H7 (cell line): ENCODE results near the gene SLC6A7. TPM values are rescaled to one million over a fixed set of nuclear protein-coding genes. Genes with fewer than 3 reads are reported as not detected.
"Not testable (repeated sequence)": the region's sequence is repeated elsewhere in the genome, so short reads cannot be mapped to it uniquely, and the experiment has no call there.

Experiments
- DNase-seq: peaks from one replicate; pipeline ENCODE4 v3.0.0; 2012
- H3K27me3 ChIP-seq: 2 replicates; pipeline ENCODE4 v1.6.0; 2011; ENCODE audit warnings: mild to moderate bottlenecking, low read length; ENCODE audit not compliant: control insufficient read depth, insufficient read depth
- H3K36me3 ChIP-seq: replicated peaks from 2 replicates; pipeline ENCODE4 v1.5.1; 2011; ENCODE audit warnings: low read length; ENCODE audit not compliant: control insufficient read depth, insufficient read depth
- H3K4me3 ChIP-seq: 2 replicates; pipeline ENCODE4 v1.5.1; 2011; ENCODE audit warnings: low read depth, mild to moderate bottlenecking, control low read depth, low read length, moderate library complexity; ENCODE audit not compliant: insufficient read depth
- total RNA-seq: library from RNA; depleted of rRNA; stranded (reverse); fragments of >200 nt; shearing (Covaris generic); gene quantifications from 2 replicates; pipeline ENCODE4 v1.2.3, GENCODE V29; 2014

SLC6A7 gene
- total RNA-seq, 1 experiment from 2014 or later = not detected

GRCh38 chr5:150236981-150237754, 47.3 kb downstream of the SLC6A7 start:
- DNase-seq = no peak
- no peaks in the 10 kb centered on the region for H3K27me3 ChIP-seq
- H3K36me3 ChIP-seq = no peaks in the 10 kb centered on the region
- H3K4me3 ChIP-seq = no peak overlapping the region

GRCh38 chr5:150238646-150239045, 48.8 kb downstream of the SLC6A7 start:
- no peak for DNase-seq
- H3K27me3 ChIP-seq = no peaks in the 10 kb centered on the region
- H3K36me3 ChIP-seq = no peaks in the 10 kb centered on the region
- no peak overlapping the region for H3K4me3 ChIP-seq

- H3K27me3 ChIP-seq = no peaks in the 10 kb centered on the region
- H3K36me3 ChIP-seq = no peaks in the 10 kb centered on the region
- DNase-seq = no peak
- no peak overlapping the region for H3K4me3 ChIP-seq
These were observed 49.4 kb downstream of the SLC6A7 start for GRCh38 chr5:150239099-150239793.

GRCh38 chr5:150239794-150240122, 49.9 kb downstream of the SLC6A7 start:
- DNase-seq = no peak
- Histone ChIP-seq H3K4me3 (no peak overlapping the region), H3K36me3 (no peaks in the 10 kb centered on the region), H3K27me3 (no peaks in the 10 kb centered on the region)

GRCh38 chr5:150241298-150242160, 51.7 kb downstream of the SLC6A7 start:
- no peak for DNase-seq
- H3K4me3 ChIP-seq = no peak overlapping the region
- no peaks in the 10 kb centered on the region for H3K36me3 ChIP-seq

GRCh38 chr5:150242251-150242894, 52.5 kb downstream of the SLC6A7 start:
- no peaks in the 10 kb centered on the region for H3K36me3 ChIP-seq
- H3K27me3 ChIP-seq = no peaks in the 10 kb centered on the region
- no peak overlapping the region for H3K4me3 ChIP-seq
- DNase-seq = no peak

More at GRCh38 chr5:150241298-150242160, 51.7 kb downstream of the SLC6A7 start:
- no peaks in the 10 kb centered on the region for H3K27me3 ChIP-seq

GRCh38 chr5:150243590-150243989, 53.7 kb downstream of the SLC6A7 start:
- no peak for DNase-seq
- no peak overlapping the region for H3K4me3 ChIP-seq
- no peaks in the 10 kb centered on the region for H3K36me3 ChIP-seq
- H3K27me3 ChIP-seq = no peaks in the 10 kb centered on the region

- no peak for DNase-seq
- Histone ChIP-seq H3K36me3 (no peaks in the 10 kb centered on the region), H3K4me3 (no peak overlapping the region), H3K27me3 (no peaks in the 10 kb centered on the region)
These were observed 54.3 kb downstream of the SLC6A7 start for GRCh38 chr5:150244209-150244608.

- no peak overlapping the region for H3K4me3 ChIP-seq
- DNase-seq = no peak
- H3K27me3 ChIP-seq = no peaks in the 10 kb centered on the region
- H3K36me3 ChIP-seq = no peaks in the 10 kb centered on the region
These were observed 55.4 kb downstream of the SLC6A7 start for GRCh38 chr5:150245111-150245789.

- DNase-seq = no peak
- H3K27me3 ChIP-seq = no peaks in the 10 kb centered on the region
- no peaks in the 10 kb centered on the region for H3K36me3 ChIP-seq
- no peak overlapping the region for H3K4me3 ChIP-seq
These were observed 55.9 kb downstream of the SLC6A7 start for GRCh38 chr5:150245808-150246207.

- DNase-seq = no peak
- Histone ChIP-seq H3K4me3 (no peak overlapping the region), H3K27me3 (no peaks in the 10 kb centered on the region), H3K36me3 (no peaks in the 10 kb centered on the region)
These were observed 56.6 kb downstream of the SLC6A7 start for GRCh38 chr5:150246429-150246828.

- Histone ChIP-seq H3K36me3 (no peaks in the 10 kb centered on the region), H3K4me3 (no peak overlapping the region), H3K27me3 (no peaks in the 10 kb centered on the region)
- no peak for DNase-seq
These were observed 57.0 kb downstream of the SLC6A7 start for GRCh38 chr5:150246835-150247234.

- DNase-seq = no peak
- Histone ChIP-seq H3K36me3 (no peaks in the 10 kb centered on the region), H3K4me3 (no peak overlapping the region), H3K27me3 (no peaks in the 10 kb centered on the region)
These were observed 57.9 kb downstream of the SLC6A7 start for GRCh38 chr5:150247726-150248125.

- not testable (repeated sequence) for H3K36me3 ChIP-seq, DNase-seq, H3K4me3 ChIP-seq, H3K27me3 ChIP-seq
These were observed 58.6 kb downstream of the SLC6A7 start for GRCh38 chr5:150248493-150248892.
